Measurements from ENCODE around the gene NKAIN4.
"Not testable (repeated sequence)": the region's sequence is repeated elsewhere in the genome, so short reads cannot be mapped to it uniquely, and the experiment has no call there.

NKAIN4 gene

DNA sequence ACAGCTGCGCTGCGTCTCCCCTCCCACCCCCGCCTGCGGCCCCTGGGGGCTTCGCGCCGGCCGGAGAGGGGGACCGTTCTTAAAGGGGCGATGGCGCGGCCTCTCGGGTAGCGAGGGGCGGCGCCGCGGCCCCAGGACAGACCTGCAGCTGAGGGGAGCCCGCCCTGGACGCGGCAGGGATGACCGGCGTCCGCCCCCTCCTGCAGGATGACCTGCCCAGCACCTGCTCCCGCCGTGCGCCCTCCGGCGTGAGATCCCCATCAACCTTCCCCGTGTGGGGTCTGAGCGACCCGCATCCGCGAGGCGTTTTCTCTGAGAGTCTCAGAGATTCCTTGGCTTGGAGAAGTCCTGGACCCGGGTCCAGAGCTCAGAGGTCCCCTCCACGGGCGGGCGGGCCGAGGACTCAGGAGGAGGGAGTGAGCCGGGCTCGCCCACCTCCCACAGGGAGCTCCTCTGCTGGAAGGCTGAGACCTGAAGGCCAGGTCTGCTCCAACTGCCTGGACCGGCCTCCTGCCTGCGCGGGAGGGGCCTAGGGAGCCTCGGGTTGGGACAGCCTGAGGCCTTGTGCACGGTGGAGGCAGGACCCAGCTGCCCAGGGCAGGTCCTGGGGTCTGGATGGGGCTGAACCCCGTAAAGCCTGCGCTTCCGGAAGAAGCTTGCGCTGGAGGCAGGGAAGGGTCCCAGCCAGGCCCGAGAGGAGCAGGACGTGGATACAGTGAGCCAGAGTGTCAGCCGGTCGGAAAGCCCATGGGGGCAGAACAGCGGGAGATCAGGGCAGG lies 532 bp upstream of the NKAIN4 start:
- Histone ChIP-seq H3K4me3 (ENCODE audit: insufficient read length, low read depth) (peak overlapping the region; percentile 28), H3K4me1 (ENCODE audit: insufficient read depth, insufficient read length) (peaks cover 52% of the 10 kb centered on the region), H3K9ac (ENCODE audit: insufficient read length, low read depth) (peak overlapping the region; percentile 74), H3K27me3 (ENCODE audit: insufficient read depth, insufficient read length) (peaks cover 41% of the 10 kb centered on the region), H3K36me3 (ENCODE audit: insufficient read depth, insufficient read length, low read length) (peaks cover 3% of the 10 kb centered on the region), H3K9me3 (ENCODE audit: insufficient read depth, low read length) (no peaks in the 10 kb centered on the region; the same call in 1 of the 2 replicates)
- no peak for DNase-seq (ENCODE audit: low read depth, low spot score)
- no peak for TF ChIP-seq SUZ12 (IDR thresholded peaks at IDR 0.05; ENCODE audit: extremely low read depth, insufficient read depth, insufficient read length)
- no peak for TF ChIP-seq ZNF274 (IDR thresholded peaks at IDR 0.05; ENCODE audit: low read depth, low read length)
- TF ChIP-seq YY1 (IDR thresholded peaks at IDR 0.05; ENCODE audit: insufficient read depth, insufficient read length), result no peak

DNA sequence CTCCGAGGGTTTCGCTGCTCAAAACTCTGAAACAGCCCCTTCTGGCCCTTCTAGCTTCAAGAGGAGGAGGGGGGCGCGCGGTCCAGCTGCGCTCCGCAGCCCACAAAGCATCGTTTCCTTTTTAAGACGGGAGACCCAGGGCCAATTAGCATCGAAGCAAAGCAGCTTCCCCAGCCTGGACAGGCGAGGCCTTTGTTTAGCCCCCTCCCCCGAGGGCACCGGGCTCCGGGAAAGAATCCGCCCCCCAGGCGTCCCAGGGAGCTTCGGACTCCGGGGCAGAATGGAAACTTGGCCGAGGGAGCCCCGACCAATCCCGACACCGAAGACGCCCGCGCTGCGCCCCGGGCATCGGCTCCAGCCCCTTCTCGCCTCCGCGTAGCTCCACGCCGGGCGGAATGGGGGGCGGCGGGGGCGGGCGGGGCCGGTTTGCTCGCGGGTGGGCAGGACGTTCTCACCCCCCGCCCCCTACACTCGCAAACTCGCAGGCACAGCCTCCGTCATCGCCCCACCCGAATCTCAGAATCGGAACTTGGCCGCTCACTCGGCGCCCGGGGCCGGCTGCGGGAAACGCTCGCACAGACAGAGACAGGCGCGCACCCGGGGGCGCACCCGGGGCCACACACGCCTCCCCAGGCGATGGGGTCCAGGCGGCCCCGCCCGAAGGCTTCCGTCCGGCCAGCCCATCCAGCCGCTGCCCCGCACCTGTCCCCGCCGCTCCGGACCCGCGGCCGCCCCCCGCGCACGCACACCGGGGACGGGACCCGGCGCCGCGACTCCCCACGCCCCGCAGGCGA lies 628 bp downstream of the NKAIN4 start:
- H3K4me1 ChIP-seq (ENCODE audit: insufficient read depth, insufficient read length), result peaks cover 42% of the 10 kb centered on the region
- H3K36me3 ChIP-seq (ENCODE audit: insufficient read depth, insufficient read length, low read length), result peaks cover 3% of the 10 kb centered on the region
- TF ChIP-seq SUZ12 (IDR thresholded peaks at IDR 0.05; ENCODE audit: extremely low read depth, insufficient read depth, insufficient read length) (no peak), YY1 (IDR thresholded peaks at IDR 0.05; ENCODE audit: insufficient read depth, insufficient read length) (no peak), ZNF274 (IDR thresholded peaks at IDR 0.05; ENCODE audit: low read depth, low read length) (no peak)
- no peaks in the 10 kb centered on the region; the same call in 1 of the 2 replicates for H3K9me3 ChIP-seq (ENCODE audit: insufficient read depth, low read length)
- peaks cover 41% of the 10 kb centered on the region for H3K27me3 ChIP-seq (ENCODE audit: insufficient read depth, insufficient read length)
- peak overlapping the region; percentile 64 for H3K4me3 ChIP-seq (ENCODE audit: insufficient read length, low read depth)
- peak; percentile 72 for DNase-seq (ENCODE audit: low read depth, low spot score)
- peak overlapping the region; percentile 84 for H3K9ac ChIP-seq (ENCODE audit: insufficient read length, low read depth)

DNA sequence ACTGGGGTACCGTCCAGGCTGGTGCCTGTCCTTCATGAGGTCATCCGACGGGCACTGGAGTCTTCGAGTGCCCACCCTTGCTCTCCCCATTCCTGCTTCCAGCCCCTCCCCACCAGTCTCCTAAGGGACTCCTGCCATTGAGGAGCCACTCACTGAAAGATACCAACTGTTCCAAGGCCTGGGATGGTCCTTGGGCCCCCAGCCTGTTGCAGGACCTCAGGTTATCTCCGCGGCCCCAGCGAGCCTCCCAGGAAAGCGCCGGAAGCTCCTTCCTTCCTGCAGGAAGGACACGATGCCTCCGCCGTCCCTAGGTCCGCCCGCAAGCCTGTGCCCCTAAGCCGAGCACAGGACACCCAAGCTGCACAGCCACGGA lies 1.2 kb downstream of the NKAIN4 start:
- peaks cover 47% of the 10 kb centered on the region for H3K4me1 ChIP-seq (ENCODE audit: insufficient read depth, insufficient read length)

DNA sequence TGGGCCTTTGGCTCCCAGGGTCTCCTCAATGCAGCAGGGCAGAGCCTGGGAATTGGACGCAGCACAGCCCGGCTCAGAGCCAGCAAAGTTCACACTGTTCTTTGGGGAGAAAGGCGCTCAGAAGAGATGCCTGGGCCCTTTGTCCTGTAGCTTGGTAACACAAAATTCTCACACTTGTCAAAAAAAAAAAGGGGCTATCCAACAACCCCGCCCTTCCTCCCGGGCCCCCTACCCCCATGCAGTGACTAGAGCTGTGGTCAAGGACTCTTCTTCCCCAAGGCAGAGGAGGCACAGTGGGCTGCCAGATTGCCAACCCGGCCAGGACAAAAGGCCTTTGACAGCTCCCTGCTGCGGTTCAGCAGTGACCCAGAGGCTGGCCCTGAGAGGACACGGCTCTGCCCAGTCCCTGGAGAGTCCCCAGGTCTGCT lies 2.0 kb downstream of the NKAIN4 start:
- Histone ChIP-seq H3K4me3 (ENCODE audit: insufficient read length, low read depth) (no peak overlapping the region), H3K27me3 (ENCODE audit: insufficient read depth, insufficient read length) (peaks cover 41% of the 10 kb centered on the region), H3K36me3 (ENCODE audit: insufficient read depth, insufficient read length, low read length) (peaks cover 3% of the 10 kb centered on the region), H3K4me1 (ENCODE audit: insufficient read depth, insufficient read length) (peaks cover 47% of the 10 kb centered on the region), H3K9me3 (ENCODE audit: insufficient read depth, low read length) (no peaks in the 10 kb centered on the region; the same call in 1 of the 2 replicates), H3K9ac (ENCODE audit: insufficient read length, low read depth) (no peak overlapping the region)
- DNase-seq (ENCODE audit: low read depth, low spot score), result no peak
- TF ChIP-seq YY1 (IDR thresholded peaks at IDR 0.05; ENCODE audit: insufficient read depth, insufficient read length) (no peak), SUZ12 (IDR thresholded peaks at IDR 0.05; ENCODE audit: extremely low read depth, insufficient read depth, insufficient read length) (no peak), ZNF274 (IDR thresholded peaks at IDR 0.05; ENCODE audit: low read depth, low read length) (no peak)

More for the DNA sequence above, 1.2 kb downstream of the NKAIN4 start:
- Histone ChIP-seq H3K9me3 (ENCODE audit: insufficient read depth, low read length) (no peaks in the 10 kb centered on the region; the same call in 1 of the 2 replicates), H3K36me3 (ENCODE audit: insufficient read depth, insufficient read length, low read length) (peaks cover 3% of the 10 kb centered on the region), H3K27me3 (ENCODE audit: insufficient read depth, insufficient read length) (peaks cover 41% of the 10 kb centered on the region), H3K9ac (ENCODE audit: insufficient read length, low read depth) (peak overlapping the region; percentile 77), H3K4me3 (ENCODE audit: insufficient read length, low read depth) (peak overlapping the region; percentile 38)
- TF ChIP-seq ZNF274 (IDR thresholded peaks at IDR 0.05; ENCODE audit: low read depth, low read length), result no peak
- no peak for TF ChIP-seq SUZ12 (IDR thresholded peaks at IDR 0.05; ENCODE audit: extremely low read depth, insufficient read depth, insufficient read length)
- TF ChIP-seq YY1 (IDR thresholded peaks at IDR 0.05; ENCODE audit: insufficient read depth, insufficient read length), result no peak
- DNase-seq (ENCODE audit: low read depth, low spot score), result no peak

DNA sequence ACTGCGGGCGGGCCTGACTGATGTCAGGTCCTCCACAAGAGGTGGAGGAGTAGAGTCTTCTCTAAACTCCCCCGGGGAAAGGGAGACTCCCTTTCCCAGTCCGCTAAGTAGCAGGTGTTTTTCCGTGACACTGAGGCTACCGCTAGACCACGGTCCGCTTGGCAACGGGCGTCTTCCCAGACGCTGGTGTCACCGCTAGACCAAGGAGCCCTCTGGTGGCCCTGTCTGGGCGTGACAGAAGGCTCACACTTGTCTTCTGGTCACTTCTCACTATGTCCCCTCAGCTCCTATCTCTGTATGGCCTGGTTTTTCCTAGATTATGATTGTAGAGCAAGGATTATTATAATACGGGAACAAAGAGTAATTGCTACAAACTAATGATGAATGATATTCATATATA lies 2.9 kb downstream of the NKAIN4 start:
- H3K4me3 ChIP-seq (ENCODE audit: insufficient read length, low read depth); H3K9me3 ChIP-seq (ENCODE audit: insufficient read depth, low read length); H3K9ac ChIP-seq (ENCODE audit: insufficient read length, low read depth); DNase-seq (ENCODE audit: low read depth, low spot score); H3K36me3 ChIP-seq (ENCODE audit: insufficient read depth, insufficient read length, low read length): not testable (repeated sequence)
- peaks cover 34% of the 10 kb centered on the region for H3K27me3 ChIP-seq (ENCODE audit: insufficient read depth, insufficient read length)
- H3K4me1 ChIP-seq (ENCODE audit: insufficient read depth, insufficient read length), result peaks cover 46% of the 10 kb centered on the region

DNA sequence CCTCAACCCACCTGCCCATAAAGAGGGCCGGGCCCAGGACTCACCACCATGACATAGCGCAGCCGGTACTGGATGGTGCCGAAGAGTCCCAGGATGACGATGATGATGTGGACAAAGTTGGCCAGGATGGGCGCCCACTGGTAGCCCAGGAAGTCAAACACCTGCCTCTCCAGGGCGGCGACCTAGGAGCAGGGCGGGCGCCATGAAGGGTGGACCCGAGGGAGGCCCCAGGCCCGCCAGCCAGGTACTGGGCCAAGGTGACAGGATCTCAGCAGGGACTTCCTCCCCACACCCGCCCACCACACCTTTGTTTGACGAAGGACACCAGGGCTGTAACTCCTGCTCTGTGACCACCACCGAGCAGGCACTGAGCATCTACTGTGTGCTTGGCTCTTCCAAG lies 4.4 kb downstream of the NKAIN4 start:
- no peak overlapping the region for H3K9ac ChIP-seq (ENCODE audit: insufficient read length, low read depth)
- TF ChIP-seq SUZ12 (IDR thresholded peaks at IDR 0.05; ENCODE audit: extremely low read depth, insufficient read depth, insufficient read length) (no peak), YY1 (IDR thresholded peaks at IDR 0.05; ENCODE audit: insufficient read depth, insufficient read length) (no peak), ZNF274 (IDR thresholded peaks at IDR 0.05; ENCODE audit: low read depth, low read length) (no peak)

More for the DNA sequence above, 4.4 kb downstream of the NKAIN4 start:
- Histone ChIP-seq H3K27me3 (ENCODE audit: insufficient read depth, insufficient read length) (peaks cover 20% of the 10 kb centered on the region), H3K36me3 (ENCODE audit: insufficient read depth, insufficient read length, low read length) (no peaks in the 10 kb centered on the region), H3K9me3 (ENCODE audit: insufficient read depth, low read length) (no peaks in the 10 kb centered on the region; the same call in 1 of the 2 replicates), H3K4me1 (ENCODE audit: insufficient read depth, insufficient read length) (peaks cover 33% of the 10 kb centered on the region), H3K4me3 (ENCODE audit: insufficient read length, low read depth) (no peak overlapping the region)
- DNase-seq (ENCODE audit: low read depth, low spot score), result no peak

Measured in NT2/D1 (cell line).